ENCODE results near the gene ABTB1. TPM values are rescaled to one million over a fixed set of nuclear protein-coding genes. Genes with fewer than 3 reads are reported as not detected.

The ABTB1 gene
- total RNA-seq, 6 donors from 2014 or later = 28.0 to 262 (median 65.8) TPM

- Histone ChIP-seq H3K27me3 (no peaks in the 10 kb centered on the region), H3K27ac (peak overlapping the region in 1 of 4 donors; percentile 35), H3K4me1 (peaks cover 0 to 7% (median 2%) of the 10 kb centered on the region in 4 donors), H3K36me3 (peaks cover 0 to 28% (median 18%) of the 10 kb centered on the region in 4 donors), H3K4me3 (no peak overlapping the region), H3K9me3 (no peaks in the 10 kb centered on the region)
- ATAC-seq (ENCODE audit: low FRiP score in 2 of 2) (no peak), DNase-seq (peak in 1 of 2 donors; percentile 19)
- WGBS, 2 donors = 85 to 91% methylated on average over 8 of the region's 8 CpGs
- TF ChIP-seq POLR2AphosphoS5 (IDR thresholded peaks at IDR 0.05) = no peak
- no peak for TF ChIP-seq EP300 (IDR thresholded peaks at IDR 0.05)
- no peak for TF ChIP-seq POLR2A (IDR thresholded peaks at IDR 0.05)
- no peak for TF ChIP-seq CTCF (IDR thresholded peaks at IDR 0.05)
These were observed 9.8 kb downstream of the ABTB1 start for GRCh38 chr3:127682561-127682960.

- 74 to 80% methylated on average over 13 to 22 of the region's 22 CpGs for WGBS, 2 donors
- Histone ChIP-seq H3K4me3 (no peak overlapping the region), H3K4me1 (peaks cover 0 to 7% (median 2%) of the 10 kb centered on the region in 4 donors), H3K27me3 (no peaks in the 10 kb centered on the region), H3K27ac (no peak overlapping the region), H3K36me3 (peaks cover 0 to 11% (median 4%) of the 10 kb centered on the region in 4 donors), H3K9me3 (no peaks in the 10 kb centered on the region)
- TF ChIP-seq EP300 (IDR thresholded peaks at IDR 0.05) (no peak), POLR2A (IDR thresholded peaks at IDR 0.05) (no peak), POLR2AphosphoS5 (IDR thresholded peaks at IDR 0.05) (no peak), CTCF (IDR thresholded peaks at IDR 0.05) (no peak)
- peak in 1 of 2 donors; percentile 21 for DNase-seq
- ATAC-seq (ENCODE audit: low FRiP score in 2 of 2) = peak in 1 of 2 donors; percentile 44
These were observed 12.3 kb downstream of the ABTB1 start for GRCh38 chr3:127684871-127685707.

GRCh38 chr3:127685708-127686511 lies 13.2 kb downstream of the ABTB1 start:
- ATAC-seq (ENCODE audit: low FRiP score in 2 of 2) (no peak), DNase-seq (no peak)
- Histone ChIP-seq H3K9me3 (no peaks in the 10 kb centered on the region), H3K27ac (no peak overlapping the region), H3K4me1 (peaks cover 7 to 13% (median 7%) of the 10 kb centered on the region in 4 donors), H3K27me3 (no peaks in the 10 kb centered on the region), H3K36me3 (peaks cover 0 to 3% (median 0%) of the 10 kb centered on the region in 4 donors), H3K4me3 (no peak overlapping the region)
- no peak for TF ChIP-seq POLR2A (IDR thresholded peaks at IDR 0.05)
- TF ChIP-seq POLR2AphosphoS5 (IDR thresholded peaks at IDR 0.05) = no peak
- no peak for TF ChIP-seq EP300 (IDR thresholded peaks at IDR 0.05)
- TF ChIP-seq CTCF (IDR thresholded peaks at IDR 0.05) = no peak
- 79 to 81% methylated on average over 4 of the region's 4 CpGs for WGBS, 2 donors

GRCh38 chr3:127686512-127686894 lies 13.8 kb downstream of the ABTB1 start:
- Histone ChIP-seq H3K27ac (no peak overlapping the region), H3K4me3 (no peak overlapping the region), H3K36me3 (peaks cover 0 to 5% (median 0%) of the 10 kb centered on the region in 4 donors), H3K4me1 (peaks cover 7 to 15% (median 9%) of the 10 kb centered on the region in 4 donors), H3K9me3 (no peaks in the 10 kb centered on the region), H3K27me3 (no peaks in the 10 kb centered on the region)
- ATAC-seq (ENCODE audit: low FRiP score in 2 of 2) (no peak), DNase-seq (no peak)
- TF ChIP-seq POLR2AphosphoS5 (IDR thresholded peaks at IDR 0.05) (no peak), EP300 (IDR thresholded peaks at IDR 0.05) (no peak), POLR2A (IDR thresholded peaks at IDR 0.05) (no peak), CTCF (IDR thresholded peaks at IDR 0.05) (no peak)
